ENCODE measurements around the gene KIF26B. TPM values are rescaled to one million over a fixed set of nuclear protein-coding genes. Genes with fewer than 3 reads are reported as not detected.

KIF26B gene
- total RNA-seq, 1 experiment from 2014 or later, result 0.04 TPM

DNA sequence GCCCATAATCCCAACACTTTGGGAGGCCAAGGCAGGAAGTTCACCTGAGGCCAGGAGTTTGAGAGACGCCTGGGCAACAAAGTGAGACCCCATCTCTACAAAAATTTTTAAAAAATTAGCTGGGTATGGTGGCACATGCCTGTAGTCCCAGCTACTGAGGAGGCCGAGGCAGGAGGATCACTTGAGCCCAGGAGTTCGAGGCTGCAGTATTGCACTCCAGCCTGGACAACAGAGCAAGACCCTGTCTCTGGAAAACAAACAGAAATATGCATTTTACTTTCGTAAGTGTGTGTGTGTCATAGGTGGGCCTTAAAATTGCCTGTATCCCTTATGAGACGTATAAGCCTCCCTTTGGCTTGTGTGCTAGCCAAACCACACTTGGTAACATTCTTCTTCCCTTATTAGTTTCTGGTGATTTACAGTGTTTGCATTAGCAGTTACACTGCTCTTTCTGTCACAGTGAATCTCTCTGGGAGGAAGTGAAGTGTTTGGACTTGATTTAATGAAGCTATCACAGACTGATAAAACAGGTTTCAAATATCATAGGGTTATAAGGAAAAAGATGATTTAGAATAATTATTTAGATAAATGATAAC is 48.9 kb upstream of the KIF26B start:
- H3K27ac ChIP-seq (ENCODE audit: low read length), result no peak overlapping the region
- no peaks in the 10 kb centered on the region for H3K9me3 ChIP-seq (ENCODE audit: low read length)
- ChIA-PET CTCF (interaction anchor here (0.6 kb wide), 1 partner anchor 714 kb away, joined by 3 read pairs; no protein-coding TSS in a partner anchor), POLR2A (ENCODE audit: unreplicated experiment) (no interaction called here)
- no peaks in the 10 kb centered on the region for H3F3A ChIP-seq (ENCODE audit: low read length, unreplicated experiment)
- H3K9ac ChIP-seq (ENCODE audit: low read length), result no peak overlapping the region
- H2AFZ ChIP-seq (ENCODE audit: low read length), result no peak overlapping the region
- peak; percentile 85 for ATAC-seq
- H3K36me3 ChIP-seq (ENCODE audit: low read depth, low read length), result no peaks in the 10 kb centered on the region
- no peak overlapping the region for H3K4me2 ChIP-seq (ENCODE audit: low read length)
- TF ChIP-seq EZH2phosphoT487 (IDR thresholded peaks at IDR 0.05; ENCODE audit: borderline replicate concordance, low read length) (no peak), CTCF (conservative IDR thresholded peaks at IDR 0.05; ENCODE audit: low read depth, low read length) (no peak), EZH2 (IDR thresholded peaks at IDR 0.05; ENCODE audit: low read length, unreplicated experiment) (no peak)
- no peaks in the 10 kb centered on the region for H3K27me3 ChIP-seq (ENCODE audit: low read length)
- peaks cover 6% of the 10 kb centered on the region; the same call in 1 of the 2 replicates for H3K4me1 ChIP-seq (ENCODE audit: insufficient read depth, low read length)
- no peak overlapping the region for H3K4me3 ChIP-seq (ENCODE audit: low read length)
- no peaks in the 10 kb centered on the region for H3K79me2 ChIP-seq (ENCODE audit: low read length)
- no peaks in the 10 kb centered on the region for H4K20me1 ChIP-seq (ENCODE audit: low read length)
- intact Hi-C loops (cut with micrococcal nuclease), result no loop called here
- no peaks in the 10 kb centered on the region for H3K9me2 ChIP-seq (replicated peaks; ENCODE audit: low read length)
- BruUV-seq (replicated peaks), result no TSS peak
- DNase-seq, result peak; percentile 26

DNA sequence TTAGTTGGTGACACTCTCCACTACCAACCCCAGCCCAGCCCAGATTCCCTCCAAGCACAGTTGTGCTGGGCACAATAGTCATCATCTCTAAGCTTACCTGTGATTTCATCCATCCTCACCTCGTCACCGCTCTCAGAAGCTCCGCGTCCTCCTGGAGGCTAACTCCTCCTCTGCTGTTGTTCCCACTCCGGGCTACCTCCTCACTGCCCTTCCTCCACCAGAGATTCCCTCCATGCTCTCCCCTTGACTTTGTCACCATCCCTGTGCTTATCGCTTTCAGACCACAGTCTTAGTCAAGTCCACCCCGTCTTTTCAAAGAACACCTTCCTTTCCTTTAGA is 47.0 kb upstream of the KIF26B start:
- Histone ChIP-seq H3K36me3 (ENCODE audit: low read depth, low read length) (no peaks in the 10 kb centered on the region), H4K20me1 (ENCODE audit: low read length) (no peaks in the 10 kb centered on the region), H3K9me2 (replicated peaks; ENCODE audit: low read length) (no peaks in the 10 kb centered on the region), H2AFZ (ENCODE audit: low read length) (no peak overlapping the region), H3K9ac (ENCODE audit: low read length) (no peak overlapping the region), H3K4me2 (ENCODE audit: low read length) (no peak overlapping the region), H3K4me1 (ENCODE audit: insufficient read depth, low read length) (peaks cover 6% of the 10 kb centered on the region; the same call in 1 of the 2 replicates), H3K79me2 (ENCODE audit: low read length) (no peaks in the 10 kb centered on the region), H3K4me3 (ENCODE audit: low read length) (no peak overlapping the region), H3F3A (ENCODE audit: low read length, unreplicated experiment) (no peaks in the 10 kb centered on the region), H3K27ac (ENCODE audit: low read length) (no peak overlapping the region), H3K27me3 (ENCODE audit: low read length) (no peaks in the 10 kb centered on the region), H3K9me3 (ENCODE audit: low read length) (no peaks in the 10 kb centered on the region)
- DNase-seq (no peak), ATAC-seq (no peak)
- intact Hi-C loops (cut with micrococcal nuclease), result no loop called here
- CTCF ChIA-PET, result interaction anchor here (0.6 kb wide), 1 partner anchor 45 kb away, joined by 6 read pairs; no protein-coding TSS in a partner anchor
- no TSS peak for BruUV-seq (replicated peaks)
- POLR2A ChIA-PET (ENCODE audit: unreplicated experiment), result no interaction called here
- no peak for TF ChIP-seq CTCF (conservative IDR thresholded peaks at IDR 0.05; ENCODE audit: low read depth, low read length)
- no peak for TF ChIP-seq EZH2phosphoT487 (IDR thresholded peaks at IDR 0.05; ENCODE audit: borderline replicate concordance, low read length)
- TF ChIP-seq EZH2 (IDR thresholded peaks at IDR 0.05; ENCODE audit: low read length, unreplicated experiment), result no peak

DNA sequence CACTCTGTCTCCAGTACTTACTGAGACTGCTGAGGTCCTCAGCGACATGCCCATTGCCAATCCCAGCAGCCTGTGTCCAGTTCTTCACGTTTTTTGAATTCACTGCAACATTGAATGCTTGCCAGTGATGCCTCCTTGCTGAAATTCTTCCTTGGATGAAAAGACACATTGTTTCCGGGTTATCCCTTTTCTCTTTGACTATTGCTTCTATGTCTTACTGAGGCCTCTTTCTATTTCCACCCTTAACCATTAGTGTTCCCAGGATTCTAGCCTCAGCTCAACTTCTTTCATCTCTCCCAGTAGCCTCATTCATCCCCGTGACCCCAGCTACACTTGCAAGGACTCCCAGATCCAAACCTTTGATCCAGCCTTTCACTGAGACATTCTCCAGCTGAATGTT is 46.5 kb upstream of the KIF26B start:
- no peak overlapping the region for H3K4me3 ChIP-seq (ENCODE audit: low read length)
- H4K20me1 ChIP-seq (ENCODE audit: low read length), result no peaks in the 10 kb centered on the region
- DNase-seq (no peak), ATAC-seq (no peak)
- peaks cover 6% of the 10 kb centered on the region; the same call in 1 of the 2 replicates for H3K4me1 ChIP-seq (ENCODE audit: insufficient read depth, low read length)
- POLR2A ChIA-PET (ENCODE audit: unreplicated experiment), result no interaction called here
- H3K9me3 ChIP-seq (ENCODE audit: low read length), result no peaks in the 10 kb centered on the region
- H3F3A ChIP-seq (ENCODE audit: low read length, unreplicated experiment), result no peaks in the 10 kb centered on the region
- H3K9me2 ChIP-seq (replicated peaks; ENCODE audit: low read length), result no peaks in the 10 kb centered on the region
- H3K79me2 ChIP-seq (ENCODE audit: low read length), result no peaks in the 10 kb centered on the region
- TF ChIP-seq EZH2phosphoT487 (IDR thresholded peaks at IDR 0.05; ENCODE audit: borderline replicate concordance, low read length) (no peak), CTCF (conservative IDR thresholded peaks at IDR 0.05; ENCODE audit: low read depth, low read length) (no peak), EZH2 (IDR thresholded peaks at IDR 0.05; ENCODE audit: low read length, unreplicated experiment) (no peak)
- no peaks in the 10 kb centered on the region for H3K36me3 ChIP-seq (ENCODE audit: low read depth, low read length)
- no TSS peak for BruUV-seq (replicated peaks)
- no peak overlapping the region for H3K27ac ChIP-seq (ENCODE audit: low read length)
- intact Hi-C loops (cut with micrococcal nuclease), result no loop called here
- H2AFZ ChIP-seq (ENCODE audit: low read length), result no peak overlapping the region
- H3K9ac ChIP-seq (ENCODE audit: low read length), result no peak overlapping the region
- no peaks in the 10 kb centered on the region for H3K27me3 ChIP-seq (ENCODE audit: low read length)
- CTCF ChIA-PET, result interaction anchor here (0.6 kb wide), 1 partner anchor 45 kb away, joined by 6 read pairs; no protein-coding TSS in a partner anchor
- H3K4me2 ChIP-seq (ENCODE audit: low read length), result no peak overlapping the region
